ENCODE data around the gene ACTL9.
"Not testable (repeated sequence)": the region's sequence is repeated elsewhere in the genome, so short reads cannot be mapped to it uniquely, and the experiment has no call there.

ACTL9 gene

DNA sequence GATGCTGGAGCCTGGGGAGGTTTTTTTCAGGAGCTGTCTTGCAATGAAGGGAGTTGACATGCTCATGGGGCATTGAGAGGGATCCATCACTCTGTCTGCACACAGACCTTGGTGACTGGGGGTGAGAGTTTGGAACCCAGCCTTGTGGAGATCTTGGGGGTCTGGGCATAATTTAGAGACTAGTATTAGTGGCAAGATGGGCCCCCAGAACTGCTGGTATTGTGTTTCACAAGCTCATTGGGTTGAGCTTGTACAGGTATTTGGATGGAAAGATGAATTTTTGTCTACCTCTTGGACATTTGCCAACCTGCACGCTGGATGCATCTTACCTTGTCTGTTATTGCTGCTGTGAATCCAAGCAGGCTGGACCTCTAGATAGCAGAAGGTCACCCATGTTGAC lies 22.7 kb upstream of the ACTL9 start, which contains the start of gene OR2Z1:
TSS of gene OR2Z1 (plus strand) at position 301 of the 400 bp plus-strand sequence. CDS start 9,395 bp downstream, outside the sequence.
- H3K9me3 ChIP-seq (replicated peaks; ENCODE audit: insufficient read depth, low read length), result no peaks in the 10 kb centered on the region
- no peaks in the 10 kb centered on the region for H3K79me2 ChIP-seq (ENCODE audit: low read length)
- no peaks in the 10 kb centered on the region for H3K4me1 ChIP-seq (ENCODE audit: low read length)
- no peak within 1 kb of the TSS for H3K9ac ChIP-seq (ENCODE audit: low read length)
- no peaks in the 10 kb centered on the region for H3K9me2 ChIP-seq (replicated peaks; ENCODE audit: insufficient read depth, low read length)
- TF ChIP-seq, protein P1, sequence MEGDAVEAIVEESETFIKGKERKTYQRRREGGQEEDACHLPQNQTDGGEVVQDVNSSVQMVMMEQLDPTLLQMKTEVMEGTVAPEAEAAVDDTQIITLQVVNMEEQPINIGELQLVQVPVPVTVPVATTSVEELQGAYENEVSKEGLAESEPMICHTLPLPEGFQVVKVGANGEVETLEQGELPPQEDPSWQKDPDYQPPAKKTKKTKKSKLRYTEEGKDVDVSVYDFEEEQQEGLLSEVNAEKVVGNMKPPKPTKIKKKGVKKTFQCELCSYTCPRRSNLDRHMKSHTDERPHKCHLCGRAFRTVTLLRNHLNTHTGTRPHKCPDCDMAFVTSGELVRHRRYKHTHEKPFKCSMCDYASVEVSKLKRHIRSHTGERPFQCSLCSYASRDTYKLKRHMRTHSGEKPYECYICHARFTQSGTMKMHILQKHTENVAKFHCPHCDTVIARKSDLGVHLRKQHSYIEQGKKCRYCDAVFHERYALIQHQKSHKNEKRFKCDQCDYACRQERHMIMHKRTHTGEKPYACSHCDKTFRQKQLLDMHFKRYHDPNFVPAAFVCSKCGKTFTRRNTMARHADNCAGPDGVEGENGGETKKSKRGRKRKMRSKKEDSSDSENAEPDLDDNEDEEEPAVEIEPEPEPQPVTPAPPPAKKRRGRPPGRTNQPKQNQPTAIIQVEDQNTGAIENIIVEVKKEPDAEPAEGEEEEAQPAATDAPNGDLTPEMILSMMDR (IDR thresholded peaks at IDR 0.05; ENCODE audit: low read length), result no peak
- no peak for TF ChIP-seq EZH2 (optimal IDR thresholded peaks at IDR 0.05; ENCODE audit: low read depth, low read length)
- no peak for TF ChIP-seq EZH2phosphoT487 (IDR thresholded peaks at IDR 0.05; ENCODE audit: low read length)
- H3K27me3 ChIP-seq (replicated peaks; ENCODE audit: insufficient read depth, low read length), result peaks cover 24% of the 10 kb centered on the region
- no peak within 1 kb of the TSS for H3K4me3 ChIP-seq (ENCODE audit: low read length)
- H2AFZ ChIP-seq (ENCODE audit: low read length), result no peak within 1 kb of the TSS
- H3K36me3 ChIP-seq (replicated peaks; ENCODE audit: insufficient read depth, low read length), result no peaks in the 10 kb centered on the region
- no peak within 1 kb of the TSS for H3K4me2 ChIP-seq (ENCODE audit: low read depth, low read length)
- no peaks in the 10 kb centered on the region for H3F3A ChIP-seq (ENCODE audit: insufficient read depth, low read length)
- no peaks in the 10 kb centered on the region for H4K20me1 ChIP-seq (ENCODE audit: insufficient read depth, low read length)
- DNase-seq, result no peak
- no peak within 1 kb of the TSS for H3K27ac ChIP-seq (ENCODE audit: low read length)

DNA sequence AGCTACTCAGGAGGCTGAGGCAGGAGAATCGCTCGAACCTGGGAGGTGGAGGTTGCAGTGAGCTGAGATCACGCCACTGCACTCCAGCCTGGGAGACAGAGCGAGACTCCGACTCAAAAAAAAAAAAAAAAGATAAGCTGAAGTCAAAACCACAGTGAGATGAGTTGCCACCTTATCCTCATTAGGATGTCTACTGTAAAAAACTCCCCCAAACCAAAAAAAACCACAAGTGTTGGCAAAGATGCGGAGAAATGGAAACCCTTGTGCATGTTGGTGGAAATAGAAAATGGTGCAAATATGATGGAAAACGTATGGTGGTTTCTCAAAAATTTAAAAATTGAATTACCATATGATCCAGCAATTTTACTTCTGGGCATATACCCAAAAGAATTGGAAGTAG lies 11.7 kb upstream of the ACTL9 start:
- H3K4me3 ChIP-seq (ENCODE audit: low read length); H3K4me2 ChIP-seq (ENCODE audit: low read depth, low read length); H2AFZ ChIP-seq (ENCODE audit: low read length); H3K9me2 ChIP-seq (replicated peaks; ENCODE audit: insufficient read depth, low read length); H3K9me3 ChIP-seq (replicated peaks; ENCODE audit: insufficient read depth, low read length); DNase-seq; H3K36me3 ChIP-seq (replicated peaks; ENCODE audit: insufficient read depth, low read length); H3K4me1 ChIP-seq (ENCODE audit: low read length); H3K27ac ChIP-seq (ENCODE audit: low read length); H3K79me2 ChIP-seq (ENCODE audit: low read length); H3K9ac ChIP-seq (ENCODE audit: low read length); H3F3A ChIP-seq (ENCODE audit: insufficient read depth, low read length); H4K20me1 ChIP-seq (ENCODE audit: insufficient read depth, low read length): not testable (repeated sequence)
- peaks cover 40% of the 10 kb centered on the region for H3K27me3 ChIP-seq (replicated peaks; ENCODE audit: insufficient read depth, low read length)

DNA sequence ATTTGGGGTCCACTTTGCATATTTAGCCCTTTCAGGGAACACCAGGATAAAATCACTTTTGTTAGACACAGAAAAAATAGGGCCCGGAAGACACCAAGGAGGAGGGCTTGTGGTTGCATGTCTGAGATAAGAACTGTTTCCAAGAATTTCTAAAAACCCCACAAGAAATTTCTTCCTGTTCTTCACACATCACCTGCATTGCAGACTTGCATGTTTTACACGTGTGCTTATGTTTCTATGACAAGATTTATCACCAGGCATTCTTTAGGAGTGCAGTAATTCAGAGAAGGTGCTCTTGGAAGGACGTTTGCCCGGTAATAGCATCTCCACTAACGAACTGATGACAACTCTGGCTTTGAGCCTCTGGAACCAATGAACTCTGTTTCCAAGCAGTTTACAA lies 7.1 kb upstream of the ACTL9 start:
- H3K9me3 ChIP-seq (replicated peaks; ENCODE audit: insufficient read depth, low read length), result no peaks in the 10 kb centered on the region
- H3K9me2 ChIP-seq (replicated peaks; ENCODE audit: insufficient read depth, low read length), result no peaks in the 10 kb centered on the region
- no peak overlapping the region for H3K4me2 ChIP-seq (ENCODE audit: low read depth, low read length)

DNA sequence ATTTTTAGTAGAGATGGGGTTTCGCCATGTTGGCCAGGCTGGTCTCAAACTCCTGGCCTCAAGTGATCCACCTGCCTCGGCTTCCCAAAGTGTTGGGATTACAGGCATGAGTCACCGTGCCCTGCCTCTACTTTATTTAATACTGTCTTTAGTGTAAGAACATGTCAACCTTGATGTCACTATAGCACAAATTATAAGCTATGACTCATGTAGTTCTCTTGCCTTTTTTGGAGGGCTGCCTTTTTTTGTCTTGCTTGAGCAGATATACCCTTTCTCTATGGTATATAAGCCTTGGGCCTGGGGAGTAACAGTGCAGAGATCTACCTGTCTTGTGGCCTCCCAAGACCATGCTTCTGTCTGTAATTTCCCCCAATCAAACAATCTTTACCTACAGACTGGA lies 6.7 kb upstream of the ACTL9 start:
- not testable (repeated sequence) for H3K27ac ChIP-seq (ENCODE audit: low read length); H3K4me2 ChIP-seq (ENCODE audit: low read depth, low read length)

More for the DNA sequence above, 7.1 kb upstream of the ACTL9 start:
- Histone ChIP-seq H3K27me3 (replicated peaks; ENCODE audit: insufficient read depth, low read length) (peaks cover 33% of the 10 kb centered on the region), H3K36me3 (replicated peaks; ENCODE audit: insufficient read depth, low read length) (no peaks in the 10 kb centered on the region), H3F3A (ENCODE audit: insufficient read depth, low read length) (no peaks in the 10 kb centered on the region), H4K20me1 (ENCODE audit: insufficient read depth, low read length) (no peaks in the 10 kb centered on the region), H3K27ac (ENCODE audit: low read length) (no peak overlapping the region), H3K4me3 (ENCODE audit: low read length) (no peak overlapping the region), H2AFZ (ENCODE audit: low read length) (no peak overlapping the region), H3K79me2 (ENCODE audit: low read length) (no peaks in the 10 kb centered on the region), H3K9ac (ENCODE audit: low read length) (no peak overlapping the region), H3K4me1 (ENCODE audit: low read length) (no peaks in the 10 kb centered on the region)
- TF ChIP-seq, protein P1 (IDR thresholded peaks at IDR 0.05; ENCODE audit: low read length), result no peak
- TF ChIP-seq EZH2phosphoT487 (IDR thresholded peaks at IDR 0.05; ENCODE audit: low read length), result no peak
- no peak for TF ChIP-seq EZH2 (optimal IDR thresholded peaks at IDR 0.05; ENCODE audit: low read depth, low read length)
- DNase-seq, result no peak

More for the DNA sequence above, 6.7 kb upstream of the ACTL9 start:
- not testable (repeated sequence) for H3K79me2 ChIP-seq (ENCODE audit: low read length); H3F3A ChIP-seq (ENCODE audit: insufficient read depth, low read length); H3K4me3 ChIP-seq (ENCODE audit: low read length); H3K4me1 ChIP-seq (ENCODE audit: low read length); H3K9me3 ChIP-seq (replicated peaks; ENCODE audit: insufficient read depth, low read length); DNase-seq; H3K36me3 ChIP-seq (replicated peaks; ENCODE audit: insufficient read depth, low read length); H2AFZ ChIP-seq (ENCODE audit: low read length); H3K9me2 ChIP-seq (replicated peaks; ENCODE audit: insufficient read depth, low read length); H3K9ac ChIP-seq (ENCODE audit: low read length); H4K20me1 ChIP-seq (ENCODE audit: insufficient read depth, low read length)
- H3K27me3 ChIP-seq (replicated peaks; ENCODE audit: insufficient read depth, low read length), result peaks cover 35% of the 10 kb centered on the region

Measured in MM.1S (cell line).